ENCODE data around the gene GLCCI1. TPM values are rescaled to one million over a fixed set of nuclear protein-coding genes. Genes with fewer than 3 reads are reported as not detected.
A peak's percentile ranks its signal among the peaks of the same experiment; 100 is the strongest.

The GLCCI1 gene
- total RNA-seq, 1 donor from 2014 or later: 5.7 TPM

DNA sequence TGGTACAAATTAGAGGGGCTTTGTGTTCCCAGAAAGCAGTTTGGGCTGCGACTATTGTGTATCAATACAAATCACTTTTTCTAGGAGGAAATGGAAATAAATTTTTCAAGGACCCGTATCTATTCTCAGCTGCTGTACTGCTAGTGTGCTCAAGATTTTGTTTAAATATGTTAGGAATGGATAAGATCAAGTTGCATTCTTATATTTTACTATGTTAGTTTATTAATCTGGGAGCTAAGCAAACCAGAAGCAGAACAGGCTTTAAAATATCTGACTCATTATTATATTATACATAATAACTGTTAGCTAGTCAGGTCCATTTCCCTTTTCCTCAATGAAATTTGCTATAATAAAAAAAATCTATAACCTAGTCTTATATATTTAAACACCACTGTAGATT is 11.1 kb upstream of the GLCCI1 start:
- intact Hi-C loops (cut with DNase I): no loop called here
- ATAC-seq (no peak), DNase-seq (ENCODE audit: missing footprints) (no peak)

DNA sequence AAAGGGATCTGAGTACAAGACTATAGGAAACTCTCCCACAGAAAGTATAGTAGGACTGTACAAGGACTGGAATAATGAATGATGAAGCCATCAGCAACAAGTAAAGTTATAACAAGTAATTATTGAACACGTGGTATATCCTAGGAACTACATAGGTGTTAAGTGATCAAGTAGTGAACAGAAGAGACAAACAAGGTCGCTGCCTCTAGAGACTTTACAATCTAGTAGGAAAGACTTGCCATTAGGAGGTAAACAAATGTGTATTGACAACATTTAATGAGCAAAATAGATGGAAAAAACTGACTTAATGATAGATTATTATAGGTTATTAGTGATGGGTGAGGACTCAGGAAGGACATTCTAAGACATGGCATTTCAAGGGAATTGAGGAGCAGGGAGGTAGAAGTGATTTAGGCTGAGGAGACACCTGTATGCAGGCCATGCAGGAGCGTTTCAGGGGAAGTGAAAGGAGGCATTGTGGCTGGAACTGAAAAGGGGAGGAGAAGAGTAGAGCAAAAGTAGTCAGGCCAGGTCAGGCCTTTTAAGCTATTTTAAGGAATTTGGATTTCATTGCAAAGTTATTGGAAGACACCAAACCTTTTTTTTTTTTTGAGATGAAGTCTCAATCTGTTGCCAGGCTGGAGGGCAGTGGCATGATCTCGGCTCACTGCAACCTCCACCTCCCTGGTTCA is 8.5 kb upstream of the GLCCI1 start:
- DNase-seq (ENCODE audit: missing footprints) (no peak), ATAC-seq (no peak)
- intact Hi-C loops (cut with DNase I): loop anchor here (10.0 kb wide), 2 partner anchors 335 to 395 kb away; partner anchors contain the start of gene MIOS

DNA sequence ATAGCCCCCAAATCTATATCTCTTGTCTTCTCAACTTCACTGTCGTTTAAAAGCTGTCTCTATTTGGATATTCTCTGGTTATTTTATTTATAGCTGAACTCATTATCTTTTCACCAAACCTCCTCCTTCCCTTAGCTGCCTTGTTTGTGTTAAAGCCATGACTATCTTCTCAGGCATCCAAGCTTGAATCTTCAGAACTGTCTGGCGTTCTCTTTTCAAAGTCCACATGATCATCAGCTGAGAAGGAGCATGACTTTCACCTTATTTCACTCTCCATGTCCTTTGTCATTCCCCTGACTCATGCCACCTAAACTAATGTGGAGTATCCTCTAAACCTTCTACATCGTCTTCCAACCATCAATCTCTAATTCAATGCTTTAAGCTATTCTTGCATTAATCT is 5.7 kb upstream of the GLCCI1 start:
- DNase-seq (ENCODE audit: missing footprints) (no peak), ATAC-seq (no peak)
- intact Hi-C loops (cut with DNase I): loop anchor here (10.0 kb wide), 2 partner anchors 332 to 398 kb away; partner anchors contain the start of gene MIOS

DNA sequence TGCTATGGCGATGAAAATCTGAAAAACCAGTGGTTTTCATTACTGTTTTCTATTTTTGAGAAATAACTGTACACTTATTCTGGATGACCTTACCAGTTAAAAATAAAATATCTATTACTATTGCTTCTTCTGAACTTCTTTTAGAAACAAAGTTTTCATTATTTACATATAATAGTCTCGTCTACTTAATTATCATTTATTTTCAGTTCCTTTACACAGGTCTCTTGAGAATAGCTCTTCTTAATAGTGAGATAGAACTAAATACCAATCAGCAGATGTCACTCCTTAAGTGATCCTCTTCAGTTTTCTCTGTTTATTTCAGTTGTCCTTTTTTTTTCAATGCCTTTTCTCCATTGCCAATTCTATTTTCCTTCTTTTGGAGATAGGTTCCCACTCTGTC is 4.3 kb upstream of the GLCCI1 start:
- ATAC-seq (no peak), DNase-seq (ENCODE audit: missing footprints) (no peak)
- intact Hi-C loops (cut with DNase I): loop anchor here (10.0 kb wide), 2 partner anchors 331 to 399 kb away; partner anchors contain the start of gene MIOS

DNA sequence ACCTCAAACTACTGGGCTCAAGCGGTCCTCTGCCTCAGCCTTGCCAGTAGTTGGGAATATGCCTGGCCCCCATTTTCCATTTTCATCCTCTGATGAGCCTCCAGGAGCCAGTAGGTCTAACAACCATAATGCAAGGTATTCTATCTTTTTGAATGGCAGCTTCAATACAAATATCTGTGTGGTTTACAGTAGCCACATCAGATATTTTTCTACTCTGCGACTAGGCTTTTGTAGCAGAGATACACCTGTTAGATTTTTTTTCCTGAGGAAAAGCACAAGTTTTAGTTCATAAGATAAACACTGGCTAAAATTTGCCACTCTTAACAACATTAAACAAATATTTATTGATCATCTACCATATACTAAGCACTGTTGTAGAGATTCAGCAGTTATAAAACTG is 3.9 kb upstream of the GLCCI1 start:
- DNase-seq (ENCODE audit: missing footprints) (no peak), ATAC-seq (no peak)
- intact Hi-C loops (cut with DNase I): loop anchor here (5.0 to 10.0 kb wide), 3 partner anchors 253 to 400 kb away; partner anchors contain the start of gene MIOS

DNA sequence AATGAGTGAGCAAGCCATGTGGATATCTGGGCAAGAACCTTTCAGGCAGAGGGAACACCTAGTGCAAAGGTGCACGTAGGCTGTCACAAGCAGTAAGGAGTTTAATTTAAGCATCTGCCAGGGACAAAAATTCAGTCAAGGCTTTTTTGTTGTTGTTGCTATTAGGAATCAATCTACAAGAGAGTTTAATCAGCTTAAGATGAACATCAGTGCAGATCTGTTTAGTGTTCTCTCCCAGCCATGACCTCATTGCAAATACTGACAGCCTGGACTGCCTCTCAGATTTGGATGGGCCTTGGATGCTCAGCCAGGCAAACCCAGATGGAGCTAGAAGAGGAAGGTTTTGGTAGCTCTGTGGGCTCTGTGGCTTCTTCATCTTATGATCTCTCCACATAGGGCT is 3.3 kb upstream of the GLCCI1 start:
- intact Hi-C loops (cut with DNase I): loop anchor here (5.0 to 10.0 kb wide), 3 partner anchors 252 to 400 kb away; partner anchors contain the start of gene MIOS
- ATAC-seq (no peak), DNase-seq (ENCODE audit: missing footprints) (no peak)

DNA sequence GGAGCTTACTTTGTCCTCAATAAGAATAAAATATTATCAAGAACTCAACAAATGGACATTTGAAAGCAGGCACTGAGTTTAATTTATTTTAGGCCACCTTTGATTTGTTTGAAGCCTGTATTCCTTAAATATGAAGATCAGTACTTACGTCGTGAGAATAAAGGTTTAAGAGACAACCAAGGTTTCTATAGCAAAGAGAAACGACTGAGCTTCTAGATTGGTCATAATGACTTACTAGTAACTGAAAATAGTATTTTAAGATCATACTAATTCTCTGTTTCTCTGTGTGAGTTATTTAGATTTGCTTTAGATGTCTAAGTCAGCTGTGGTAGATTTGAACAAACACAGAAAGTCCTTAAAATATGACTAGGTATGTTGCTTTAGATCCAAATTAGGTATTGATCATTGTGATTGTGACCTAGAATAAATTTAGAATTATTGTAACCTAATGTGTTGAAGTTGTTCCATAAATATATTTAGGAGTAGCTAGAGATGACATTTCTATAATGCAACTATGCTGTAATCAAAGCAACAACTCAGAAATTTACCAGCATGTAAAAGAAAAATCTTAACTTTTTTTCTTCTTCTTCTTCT is 2.4 kb upstream of the GLCCI1 start:
- ATAC-seq (no peak), DNase-seq (ENCODE audit: missing footprints) (no peak)
- intact Hi-C loops (cut with DNase I): loop anchor here (5.0 to 10.0 kb wide), 3 partner anchors 251 to 401 kb away; partner anchors contain the start of gene MIOS

DNA sequence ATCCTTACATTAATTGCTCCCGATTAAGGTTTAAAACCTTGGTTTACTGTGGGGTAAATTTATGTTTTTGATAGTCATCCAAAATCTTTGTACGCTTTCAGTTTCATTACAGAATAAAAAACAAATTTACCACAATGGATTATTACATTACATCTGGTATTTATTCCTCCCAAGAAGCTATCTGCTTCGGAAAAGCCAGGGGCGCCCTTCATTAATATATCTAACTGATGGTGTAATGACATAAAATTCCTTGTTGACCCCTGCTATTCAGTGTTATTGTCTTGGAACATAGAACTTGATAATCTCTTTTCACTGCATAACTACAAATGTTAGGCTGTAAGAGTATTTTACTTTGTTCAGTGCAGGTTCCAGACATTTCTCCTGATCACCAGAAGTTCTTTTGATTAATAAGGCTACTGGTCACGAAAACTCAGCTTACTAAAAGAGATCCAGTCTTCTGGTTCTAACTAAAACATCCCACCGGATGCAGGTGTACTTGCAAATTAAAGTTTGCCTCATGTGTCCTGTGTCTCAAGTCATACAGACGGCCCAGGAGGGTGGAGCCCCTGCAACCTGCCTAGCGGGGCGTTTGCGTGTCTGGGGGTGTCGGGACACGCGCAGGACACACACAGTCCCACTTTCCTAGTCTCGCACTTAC is 581 bp upstream of the GLCCI1 start:
- ATAC-seq (no peak), DNase-seq (ENCODE audit: missing footprints) (no peak)
- intact Hi-C loops (cut with DNase I): loop anchor here (2.0 to 10.0 kb wide), 4 partner anchors 249 to 403 kb away; partner anchors contain the start of genes MIOS and UMAD1

DNA sequence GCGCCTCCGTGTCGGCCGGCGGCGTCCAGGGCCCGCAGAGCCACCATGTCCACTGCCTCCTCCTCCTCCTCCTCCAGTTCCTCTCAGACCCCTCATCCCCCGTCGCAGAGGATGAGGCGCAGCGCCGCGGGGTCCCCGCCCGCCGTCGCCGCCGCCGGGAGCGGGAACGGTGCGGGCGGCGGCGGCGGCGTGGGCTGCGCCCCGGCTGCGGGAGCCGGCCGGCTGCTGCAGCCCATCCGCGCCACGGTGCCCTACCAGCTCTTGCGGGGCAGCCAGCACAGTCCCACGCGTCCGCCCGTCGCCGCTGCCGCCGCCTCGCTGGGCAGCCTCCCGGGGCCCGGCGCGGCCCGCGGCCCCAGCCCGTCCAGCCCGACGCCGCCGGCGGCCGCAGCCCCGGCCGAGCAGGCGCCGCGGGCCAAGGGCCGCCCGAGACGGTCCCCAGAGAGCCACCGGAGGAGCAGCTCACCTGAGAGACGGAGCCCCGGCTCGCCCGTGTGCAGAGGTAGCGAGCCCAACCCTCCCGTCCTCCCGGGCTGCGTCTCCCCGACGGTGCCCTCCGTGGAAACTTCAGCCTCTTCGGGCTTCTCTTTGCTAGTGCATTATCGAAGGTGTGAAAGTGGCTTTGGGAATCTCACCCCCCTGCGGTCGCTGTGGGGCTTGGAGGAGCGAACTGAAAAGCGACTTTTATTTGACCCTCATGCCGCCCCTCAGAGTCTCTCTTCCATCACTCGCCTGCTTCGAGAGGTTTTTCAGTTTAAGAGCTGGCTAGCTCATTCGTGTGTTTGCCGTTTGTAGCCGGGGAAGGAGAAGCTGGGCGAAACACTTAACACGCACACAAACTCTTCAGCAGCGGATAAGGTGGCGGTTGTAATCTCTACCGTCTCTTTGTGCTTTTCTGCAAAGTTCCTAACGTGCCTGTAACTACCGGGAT is 975 bp downstream of the GLCCI1 start:
- ATAC-seq (no peak), DNase-seq (ENCODE audit: missing footprints) (peak; percentile 69)
- intact Hi-C loops (cut with DNase I): loop anchor here (2.0 to 10.0 kb wide), 4 partner anchors 248 to 405 kb away; partner anchors contain the start of genes MIOS and UMAD1

DNA sequence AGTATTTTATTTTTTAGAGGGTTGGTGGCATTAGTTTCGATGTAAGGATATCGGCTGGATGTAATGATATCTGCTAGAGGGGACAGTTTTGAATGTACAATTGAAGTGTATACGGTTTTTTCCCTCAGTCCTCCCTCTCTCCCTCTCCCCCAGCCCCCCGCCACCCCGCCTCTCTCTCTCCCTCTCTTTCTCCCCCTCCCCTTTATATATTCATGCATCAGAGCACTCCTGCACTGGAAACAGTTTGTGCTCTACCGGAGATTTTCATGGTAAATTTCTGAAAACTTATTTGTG is 1.6 kb downstream of the GLCCI1 start:
- intact Hi-C loops (cut with DNase I): no loop called here
- DNase-seq (ENCODE audit: missing footprints): no peak
- ATAC-seq: no peak

DNA sequence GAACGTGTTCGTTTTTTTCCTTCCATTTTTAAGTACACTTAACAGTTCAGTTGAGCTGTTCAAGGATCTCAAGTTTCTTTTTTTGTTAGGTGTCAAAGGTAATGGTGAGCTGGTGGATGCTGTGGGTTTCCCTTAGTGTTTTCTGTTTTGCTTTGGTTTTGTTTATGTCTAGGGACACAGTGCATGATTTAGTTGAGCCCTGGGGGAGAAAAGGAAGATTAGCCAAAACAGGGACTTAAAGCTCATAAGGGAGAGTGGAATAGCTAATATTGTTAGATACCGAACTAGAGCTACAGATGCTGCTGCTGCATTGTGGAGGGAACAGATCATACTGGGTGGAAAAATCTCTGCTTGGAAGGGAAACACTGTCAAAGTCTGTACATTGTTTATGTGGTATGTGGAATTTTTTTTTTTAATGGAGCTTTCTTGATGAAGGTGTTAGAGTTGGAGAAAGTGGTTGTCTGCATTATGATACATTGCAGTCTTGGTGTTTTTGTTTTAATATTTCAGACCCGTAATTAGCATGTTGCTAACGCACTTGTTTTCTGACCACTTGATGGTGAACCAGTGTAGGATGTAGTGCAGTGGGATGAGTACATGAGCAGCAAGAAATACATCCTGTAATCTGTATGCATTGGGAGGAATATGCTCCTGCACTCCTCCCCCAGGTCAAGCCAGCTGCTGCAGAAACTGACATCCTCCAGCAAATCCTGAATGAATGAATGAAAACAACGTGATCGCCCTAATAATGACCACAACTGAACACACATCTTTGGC is 2.1 kb downstream of the GLCCI1 start:
- intact Hi-C loops (cut with DNase I): no loop called here
- ATAC-seq: no peak

DNA sequence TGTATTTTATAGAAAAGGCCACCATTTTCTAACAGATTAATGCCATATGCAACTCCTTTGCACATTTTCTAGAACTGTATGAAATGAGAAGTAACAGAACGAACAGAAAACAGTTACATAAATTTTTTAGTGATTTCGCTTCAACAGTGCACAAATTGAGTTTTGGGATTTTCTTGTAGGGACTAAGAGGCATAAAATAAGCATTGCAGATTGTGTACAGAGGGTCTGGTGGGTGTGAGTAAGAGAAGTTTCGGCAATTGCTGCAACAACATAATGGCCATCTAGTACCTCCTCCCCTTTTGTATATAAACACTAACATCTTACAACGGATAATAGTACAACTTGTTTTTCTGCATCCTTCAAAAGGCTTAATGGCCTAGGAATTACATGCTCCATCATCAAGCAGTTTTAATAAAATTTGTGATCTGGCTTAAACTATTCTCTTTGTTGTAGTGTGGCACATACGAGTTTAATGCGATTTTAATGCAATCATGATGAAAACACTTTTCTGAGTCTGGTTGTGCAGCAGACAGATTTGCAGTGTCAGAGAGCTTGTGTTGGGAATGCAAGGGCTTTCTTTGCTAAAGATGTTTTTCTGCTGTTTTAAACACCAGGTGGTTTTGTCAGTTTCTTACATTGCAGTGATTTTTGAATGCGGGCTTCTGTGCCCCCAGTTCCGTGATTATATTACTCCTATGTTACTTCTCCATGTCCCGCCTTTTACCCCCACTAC is 2.9 kb downstream of the GLCCI1 start:
- intact Hi-C loops (cut with DNase I): no loop called here
- no peak for ATAC-seq
- DNase-seq (ENCODE audit: missing footprints): no peak

More for the DNA sequence above, 2.1 kb downstream of the GLCCI1 start:
- DNase-seq (ENCODE audit: missing footprints): no peak

DNA sequence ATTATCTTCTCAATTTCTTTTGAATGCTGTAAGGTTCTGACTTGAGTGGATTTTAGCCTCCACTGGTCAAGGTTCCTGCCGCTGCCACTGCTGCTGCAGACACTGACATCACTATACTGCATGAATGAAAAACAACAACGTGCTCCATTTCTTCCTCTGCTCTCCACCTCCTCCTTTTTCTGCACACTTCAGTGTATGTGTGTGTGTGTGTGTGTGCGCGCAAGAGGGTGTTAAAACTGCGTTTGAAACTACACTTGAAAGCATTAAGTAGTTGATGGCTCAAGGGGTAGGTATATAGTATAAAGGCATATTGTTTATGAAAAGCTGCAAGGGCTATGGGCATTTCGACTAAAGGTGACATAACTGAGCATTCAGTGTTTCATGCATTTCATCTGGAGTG is 3.5 kb downstream of the GLCCI1 start:
- DNase-seq (ENCODE audit: missing footprints): no peak
- intact Hi-C loops (cut with DNase I): no loop called here
- ATAC-seq: no peak

DNA sequence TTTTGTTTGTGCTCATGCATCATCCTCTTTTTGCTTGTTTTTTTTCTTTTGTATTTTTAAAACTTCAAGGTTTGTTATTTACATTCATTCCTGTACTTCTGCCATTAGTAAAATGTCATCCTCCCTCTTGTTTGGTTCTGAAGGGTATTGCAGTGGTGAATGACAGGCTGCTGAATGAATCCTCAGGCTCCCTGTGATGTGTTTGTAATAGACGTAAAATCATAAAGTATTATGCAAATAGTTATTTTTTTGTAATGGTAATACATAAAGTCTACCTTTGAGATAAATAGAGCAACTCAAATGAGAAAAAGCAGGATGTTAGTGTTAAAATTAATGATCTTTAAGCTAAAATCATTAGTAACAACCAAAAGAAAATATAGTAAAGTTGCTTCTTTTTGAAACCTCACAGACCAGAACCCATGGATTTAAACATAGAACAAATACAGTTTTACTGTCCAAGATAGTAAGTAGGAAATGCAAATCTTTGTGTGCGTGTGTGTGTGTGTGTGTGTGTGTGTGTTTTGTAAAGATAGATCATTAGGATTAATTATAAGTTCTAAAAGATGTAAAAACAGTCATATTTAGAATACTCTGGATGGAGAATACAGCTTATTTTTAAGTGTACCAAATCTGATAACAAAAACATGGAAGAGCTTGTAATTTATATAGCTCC is 4.5 kb downstream of the GLCCI1 start:
- ATAC-seq (no peak), DNase-seq (ENCODE audit: missing footprints) (no peak)
- intact Hi-C loops (cut with DNase I): no loop called here

DNA sequence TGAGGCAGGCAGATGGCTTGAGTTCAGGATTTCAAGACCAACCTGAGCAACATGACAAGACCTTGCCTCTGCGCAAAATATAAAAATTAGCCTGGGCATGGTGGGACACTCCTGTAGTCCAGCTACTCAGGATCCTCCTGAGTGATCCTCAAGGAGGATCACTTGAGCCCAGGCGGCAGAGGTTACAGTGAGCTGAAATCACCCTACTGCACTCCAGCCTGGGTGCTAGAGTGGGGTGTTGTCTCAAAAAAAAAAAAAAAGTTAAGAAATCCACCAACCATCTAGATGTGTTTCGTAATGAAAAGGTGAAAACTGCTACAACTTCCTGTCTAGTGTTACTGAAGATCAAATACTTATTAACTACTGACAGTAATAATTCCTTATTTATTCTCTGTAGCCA is 8.1 kb downstream of the GLCCI1 start:
- no peak for DNase-seq (ENCODE audit: missing footprints)
- intact Hi-C loops (cut with DNase I): no loop called here
- ATAC-seq: no peak

DNA sequence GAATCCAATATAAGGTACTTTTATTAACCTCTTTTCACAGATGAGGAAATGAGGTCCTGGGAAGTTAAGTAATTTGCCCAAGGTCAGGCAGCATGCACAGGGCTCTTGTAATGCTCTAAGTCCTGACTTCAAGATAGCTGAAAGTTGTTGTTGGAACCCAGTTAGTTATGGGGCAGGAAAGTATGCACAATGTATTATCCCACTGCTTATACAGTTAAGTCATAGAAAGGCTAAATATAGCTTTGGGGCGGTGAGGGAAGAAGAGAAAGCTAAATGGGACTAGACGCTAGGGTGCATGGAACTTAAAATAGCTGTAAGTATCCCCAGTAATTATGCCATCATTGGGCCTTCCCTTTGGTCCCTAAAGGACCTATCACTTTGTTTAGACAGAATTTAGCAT is 9.2 kb downstream of the GLCCI1 start:
- ATAC-seq (no peak), DNase-seq (ENCODE audit: missing footprints) (no peak)
- intact Hi-C loops (cut with DNase I): no loop called here

DNA sequence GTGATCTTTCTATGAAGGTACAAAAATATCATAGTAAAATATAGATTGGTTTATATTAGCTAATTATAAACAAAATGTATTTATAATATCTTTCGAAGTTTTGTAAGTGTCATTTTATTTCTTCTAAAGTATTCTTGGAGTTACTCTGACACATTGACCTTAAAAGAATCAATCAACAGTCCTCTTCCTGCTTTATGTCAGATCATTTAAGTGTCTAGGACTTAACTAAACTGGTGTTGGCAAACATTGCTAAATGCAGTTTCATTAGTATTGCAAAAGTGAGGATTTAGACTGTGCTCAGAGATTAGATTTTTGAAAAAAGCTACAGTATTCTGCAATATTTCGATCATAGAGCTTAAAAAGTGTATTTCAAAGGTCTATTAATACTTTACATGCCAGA is 10.3 kb downstream of the GLCCI1 start:
- DNase-seq (ENCODE audit: missing footprints): no peak
- ATAC-seq: no peak
- intact Hi-C loops (cut with DNase I): no loop called here

Measured in Right ventricle myocardium inferior (tissue), 1 donor.